Dermis blood vessel endothelial cell (primary cell): ENCODE data around the gene ALPK1. TPM values are rescaled to one million over a fixed set of nuclear protein-coding genes. Genes with fewer than 3 reads are reported as not detected.

ENCODE experiments used
- DNase-seq: peaks from one replicate; pipeline ENCODE4 v3.0.0; 2010
- total RNA-seq: library from RNA; depleted of rRNA; stranded (reverse); fragments of >200 nt; gene quantifications from 2 replicates; pipeline ENCODE4 v1.2.3, GENCODE V29; 2014

Gene ALPK1
- total RNA-seq, 1 donor from 2014 or later = 4.4 TPM

- DNase-seq = no peak
Measured at GRCh38 chr4:112328734-112329130, 31.6 kb downstream of the ALPK1 start.

- DNase-seq = no peak
Measured at GRCh38 chr4:112329672-112330375, 32.7 kb downstream of the ALPK1 start.

GRCh38 chr4:112330921-112331320, 33.8 kb downstream of the ALPK1 start:
- no peak for DNase-seq

GRCh38 chr4:112332398-112332797, 35.2 kb downstream of the ALPK1 start:
- DNase-seq = no peak

- DNase-seq = no peak
Measured at GRCh38 chr4:112340023-112340422, 42.9 kb downstream of the ALPK1 start.

GRCh38 chr4:112341033-112341432, 43.9 kb downstream of the ALPK1 start:
- no peak for DNase-seq

- no peak for DNase-seq
Measured at GRCh38 chr4:112343330-112344080, 46.3 kb downstream of the ALPK1 start.

GRCh38 chr4:112348488-112349158, 51.5 kb downstream of the ALPK1 start:
- peak; percentile 27 for DNase-seq

GRCh38 chr4:112352736-112353135, 55.6 kb downstream of the ALPK1 start:
- no peak for DNase-seq

GRCh38 chr4:112355662-112356061, 58.5 kb downstream of the ALPK1 start:
- DNase-seq = no peak

- DNase-seq = no peak
Measured at GRCh38 chr4:112357453-112357852, 60.3 kb downstream of the ALPK1 start.

GRCh38 chr4:112357897-112358296, 60.7 kb downstream of the ALPK1 start:
- DNase-seq = no peak

GRCh38 chr4:112358415-112358814, 61.2 kb downstream of the ALPK1 start:
- no peak for DNase-seq

- no peak for DNase-seq
Measured at GRCh38 chr4:112358952-112359749, 62.0 kb downstream of the ALPK1 start.

- DNase-seq = no peak
Measured at GRCh38 chr4:112361181-112361791, 64.1 kb downstream of the ALPK1 start.

- no peak for DNase-seq
Measured at GRCh38 chr4:112370466-112370865, 73.3 kb downstream of the ALPK1 start.

GRCh38 chr4:112371361-112371760, 74.2 kb downstream of the ALPK1 start:
- DNase-seq = no peak

- DNase-seq = no peak
Measured at GRCh38 chr4:112374850-112375249, 77.7 kb downstream of the ALPK1 start.

- DNase-seq = peak; percentile 14
Measured at GRCh38 chr4:112377171-112377570, 80.0 kb downstream of the ALPK1 start.

GRCh38 chr4:112377594-112378242, 80.5 kb downstream of the ALPK1 start:
- no peak for DNase-seq

GRCh38 chr4:112378243-112378620, 81.1 kb downstream of the ALPK1 start:
- no peak for DNase-seq

- DNase-seq = no peak
Measured at GRCh38 chr4:112378858-112379257, 81.7 kb downstream of the ALPK1 start.
